HG03439 (cell line): ENCODE data around the gene KRTAP19-2.
"Not testable (repeated sequence)": the region's sequence is repeated elsewhere in the genome, so short reads cannot be mapped to it uniquely, and the experiment has no call there.

Experiments
- ATAC-seq: cut with Tn5 transposase; IDR thresholded peaks from one replicate; pipeline ENCODE4 v1.9.1; 2021; ENCODE audit warnings: mild to moderate bottlenecking, moderate library complexity; ENCODE audit not compliant: unreplicated experiment

KRTAP19-2 gene, protein sequence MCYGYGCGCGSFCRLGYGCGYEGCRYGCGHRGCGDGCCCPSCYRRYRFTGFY

DNA sequence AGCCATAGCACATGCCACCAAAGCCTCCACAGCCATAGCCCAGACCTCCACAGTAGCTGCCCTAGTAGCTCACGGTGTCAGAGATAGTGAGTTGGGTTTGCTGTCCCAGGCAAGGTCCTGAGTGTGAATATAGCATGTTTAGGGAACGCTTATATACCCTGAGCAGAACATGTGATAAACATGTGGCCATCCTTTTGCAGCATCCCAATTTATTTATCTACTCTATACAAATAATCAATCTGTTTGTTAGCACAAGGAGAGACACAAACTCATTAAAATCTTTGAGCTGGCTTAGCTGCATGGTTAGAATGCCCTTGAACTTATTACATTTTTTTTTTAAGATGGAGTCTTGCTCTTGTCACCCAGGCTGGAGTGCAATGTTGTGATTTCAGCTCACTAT is at the start of gene KRTAP19-2:
TSS of gene KRTAP19-2 (minus strand) at position 101 of the 400 bp plus-strand sequence. CDS start at position 13, 88 bp downstream.
- ATAC-seq: no peak

DNA sequence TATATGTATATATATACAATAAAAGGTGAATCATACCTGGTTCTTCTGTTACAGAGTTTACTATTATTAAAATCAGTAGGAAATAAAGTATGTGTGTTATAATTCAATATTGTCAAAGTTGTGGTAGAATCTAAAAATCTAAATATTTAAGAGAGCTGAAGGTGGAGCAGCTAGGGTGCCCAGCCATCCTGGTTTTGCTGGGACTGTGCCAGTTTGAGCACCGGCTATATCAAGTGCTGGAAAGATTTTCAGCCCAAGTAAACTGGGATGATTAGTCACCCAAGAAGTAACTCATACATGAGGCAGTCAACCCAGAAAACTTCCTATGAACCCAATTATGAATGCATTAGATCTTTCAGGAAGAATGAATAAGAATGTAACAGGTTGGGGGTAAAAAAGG is 31.6 kb upstream of the KRTAP19-2 start:
- ATAC-seq: no peak

DNA sequence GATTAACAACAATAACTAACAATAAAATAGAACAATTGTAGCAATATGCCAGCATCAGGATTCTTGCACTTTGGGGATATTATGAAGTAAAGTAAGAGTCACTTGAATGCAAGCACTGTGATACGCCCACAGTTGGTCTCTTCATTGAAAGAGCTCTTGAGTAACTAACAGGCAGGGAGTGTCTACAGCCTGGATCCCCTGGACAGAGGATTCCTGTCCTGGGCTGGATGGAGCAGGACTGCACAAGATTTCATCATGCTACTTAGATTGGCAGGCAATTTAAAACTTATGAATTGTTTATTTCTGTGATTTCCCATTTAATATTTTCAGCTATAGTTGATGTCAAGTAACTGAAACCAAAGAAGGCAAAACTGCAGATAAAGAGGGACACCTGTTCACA is 28.4 kb upstream of the KRTAP19-2 start:
- no peak for ATAC-seq

DNA sequence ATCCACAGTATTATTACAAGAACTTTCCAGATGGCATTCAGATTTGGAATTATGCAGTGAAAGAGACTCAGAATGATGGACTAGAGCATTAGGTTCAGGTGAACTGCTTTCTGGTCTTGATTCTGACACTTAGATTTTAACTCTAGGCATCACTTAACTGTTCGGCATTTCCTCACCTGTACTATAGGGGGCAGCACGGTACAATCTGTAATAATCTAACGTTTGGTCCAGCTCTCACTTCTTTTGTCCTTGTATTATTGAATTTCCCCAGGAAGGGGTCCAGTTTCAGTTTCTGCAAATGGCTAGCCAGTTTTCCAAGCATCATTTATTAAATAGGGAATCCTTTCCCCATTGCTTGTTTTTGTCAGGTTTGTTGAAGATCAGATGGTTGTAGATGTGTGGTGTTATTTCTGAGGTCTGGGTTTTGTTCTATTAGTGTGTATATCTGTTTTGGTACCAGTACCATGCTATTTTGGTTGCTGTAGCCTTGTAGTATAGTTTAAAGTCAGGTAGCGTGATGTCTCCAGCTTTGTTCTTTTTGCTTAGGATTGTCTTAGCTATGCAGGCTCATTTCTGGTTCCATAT is 18.5 kb upstream of the KRTAP19-2 start:
- ATAC-seq: not testable (repeated sequence)

DNA sequence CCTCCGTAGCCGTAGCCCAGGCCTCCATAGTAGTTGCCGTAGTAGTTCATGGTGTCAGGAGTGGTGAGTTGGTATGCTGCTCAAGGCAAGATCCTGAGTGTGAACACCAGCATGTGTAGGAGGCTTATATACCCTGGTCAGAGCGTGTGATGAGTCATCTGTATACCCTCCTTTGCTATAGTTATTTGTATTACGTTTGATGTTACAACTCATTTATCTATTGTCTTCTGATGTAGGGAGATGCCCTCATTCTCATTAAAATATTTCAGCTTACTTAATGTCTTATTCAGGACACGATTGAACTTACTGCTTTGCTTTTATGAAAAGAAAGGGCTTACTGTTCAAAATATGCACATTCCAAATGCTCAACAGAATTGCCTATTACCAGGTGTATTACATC is 14.8 kb upstream of the KRTAP19-2 start, which contains the start of gene KRTAP19-5:
TSS of gene KRTAP19-5 (minus strand) at position 101 of the 400 bp plus-strand sequence. CDS start at position 50, 51 bp downstream.
- no peak for ATAC-seq

DNA sequence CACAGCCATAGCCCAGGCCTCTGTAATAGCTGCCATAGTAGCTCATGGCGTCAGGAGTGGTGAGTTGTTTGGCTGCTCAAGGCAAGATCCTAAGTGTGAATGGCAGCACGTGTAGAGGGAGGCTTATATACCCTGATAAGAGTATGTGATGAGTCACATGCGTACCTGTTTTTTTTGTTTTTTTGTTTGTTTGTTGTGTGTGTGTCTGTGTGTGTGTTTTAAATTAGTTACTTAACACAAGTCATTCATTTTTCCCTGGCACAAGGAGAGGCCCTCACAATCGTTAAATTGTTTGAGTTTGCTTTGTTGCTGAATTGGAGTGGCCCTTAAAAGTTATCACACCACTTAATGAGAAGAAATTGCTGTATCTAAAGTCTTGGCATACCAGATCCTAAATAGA is 9.8 kb upstream of the KRTAP19-2 start, which contains the start of gene KRTAP19-4:
TSS of gene KRTAP19-4 (minus strand) at position 101 of the 400 bp plus-strand sequence. CDS start at position 46, 55 bp downstream.
- no peak for ATAC-seq

DNA sequence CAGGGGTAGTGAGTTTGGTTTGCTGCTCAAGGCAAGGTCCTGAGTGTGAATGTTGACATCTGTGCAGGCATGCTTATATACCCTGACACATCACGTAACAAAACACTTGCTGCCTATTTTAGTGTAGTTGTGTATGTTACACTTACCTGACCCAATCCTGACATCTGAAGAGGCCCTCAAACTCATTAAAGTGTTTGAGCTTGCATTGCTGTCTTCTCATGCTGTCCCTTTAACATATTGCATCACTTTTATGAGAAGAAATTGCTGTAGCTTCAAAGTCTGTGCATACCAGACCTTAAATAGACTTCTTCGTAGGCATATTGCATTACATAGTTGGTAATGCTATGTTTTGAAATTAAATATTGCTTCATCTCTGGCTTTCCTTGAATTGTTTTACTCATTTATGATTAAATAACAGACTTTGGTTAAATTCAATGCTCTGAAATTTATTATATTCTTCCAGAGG is 4.8 kb upstream of the KRTAP19-2 start, which contains the start of gene KRTAP19-3:
TSS of gene KRTAP19-3 (minus strand) at position 51 of the 466 bp plus-strand sequence. CDS start 56 bp downstream, outside the sequence.
- ATAC-seq: no peak

DNA sequence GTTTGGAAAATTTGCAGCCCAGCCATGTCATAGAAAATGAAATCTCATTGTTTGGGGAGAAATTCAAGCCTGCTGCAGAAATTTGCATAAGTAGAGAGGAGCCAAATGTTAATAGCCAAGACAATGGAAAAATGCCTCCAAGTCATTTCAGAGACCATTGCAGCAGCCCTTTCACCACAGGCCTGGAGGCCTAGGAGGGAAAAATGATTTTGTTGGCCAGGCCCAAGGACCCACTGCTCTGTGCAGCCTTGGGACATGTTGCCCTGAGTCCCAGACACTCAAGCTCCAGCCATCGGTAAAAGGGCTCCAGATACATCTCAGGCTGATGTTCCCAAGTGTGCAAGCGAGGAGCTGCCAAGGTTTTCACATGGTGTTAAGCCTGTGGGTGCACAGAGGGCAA is 1.1 kb downstream of the KRTAP19-2 start:
- ATAC-seq: no peak

DNA sequence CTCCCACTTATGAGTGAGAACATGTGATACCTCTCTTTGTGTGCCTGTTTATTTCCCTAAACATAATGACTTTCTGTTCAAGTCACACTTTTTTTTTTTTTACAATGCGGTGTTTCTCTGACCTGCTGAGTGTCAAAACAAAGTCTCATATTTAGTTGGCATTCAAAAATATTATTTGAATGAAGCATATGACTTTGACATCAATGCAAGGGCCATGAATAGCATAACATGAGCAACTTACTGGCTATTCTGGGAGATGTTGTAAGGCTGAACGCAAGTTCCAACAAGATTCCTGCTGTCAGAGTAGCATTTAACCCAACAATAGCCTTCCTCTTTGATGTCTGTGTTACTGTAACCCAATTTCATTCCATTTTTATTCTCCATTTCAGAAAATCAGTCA is 5.1 kb downstream of the KRTAP19-2 start:
- no peak for ATAC-seq

DNA sequence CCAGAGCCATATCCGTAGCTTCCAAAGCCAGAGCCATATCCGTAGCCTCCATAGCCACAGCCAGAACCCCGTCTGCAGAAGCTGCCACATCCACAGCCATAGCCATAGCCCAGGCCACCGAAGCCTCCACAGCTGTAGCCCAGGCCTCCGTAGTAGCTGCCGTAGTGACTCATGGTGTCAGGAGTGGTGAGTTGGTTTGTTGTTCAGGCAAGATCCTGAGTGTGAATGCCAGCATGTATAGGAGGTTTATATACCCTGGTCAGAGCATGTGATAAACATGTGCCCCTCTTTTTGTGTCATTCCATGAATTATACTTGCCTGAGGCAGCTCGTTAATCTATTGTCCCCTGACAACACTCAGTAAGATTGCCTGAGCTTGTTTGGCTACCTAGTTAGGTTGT is 7.1 kb downstream of the KRTAP19-2 start, which contains the start of gene KRTAP19-1:
TSS of gene KRTAP19-1 (minus strand) at position 223 of the 400 bp plus-strand sequence. CDS start at position 173, 50 bp downstream.
- no peak for ATAC-seq

DNA sequence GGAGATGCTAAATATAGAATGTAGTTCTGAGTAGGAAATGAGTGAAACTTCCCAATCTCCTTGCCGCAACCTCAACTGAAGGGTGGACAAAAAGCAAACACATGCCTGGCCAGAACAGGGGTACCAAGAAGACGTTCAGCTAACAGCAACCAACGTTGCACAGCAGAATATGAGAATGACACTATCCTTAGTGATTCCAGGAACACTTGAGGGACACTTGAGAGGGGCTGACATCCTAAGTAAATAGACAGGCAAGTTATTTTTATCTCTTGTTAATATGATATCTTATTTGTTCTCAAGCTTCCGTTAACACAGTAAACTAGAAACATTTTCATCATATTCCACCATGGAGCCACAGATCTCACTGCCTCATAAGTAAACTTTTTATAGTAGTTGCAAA is 8.0 kb downstream of the KRTAP19-2 start:
- ATAC-seq: no peak

DNA sequence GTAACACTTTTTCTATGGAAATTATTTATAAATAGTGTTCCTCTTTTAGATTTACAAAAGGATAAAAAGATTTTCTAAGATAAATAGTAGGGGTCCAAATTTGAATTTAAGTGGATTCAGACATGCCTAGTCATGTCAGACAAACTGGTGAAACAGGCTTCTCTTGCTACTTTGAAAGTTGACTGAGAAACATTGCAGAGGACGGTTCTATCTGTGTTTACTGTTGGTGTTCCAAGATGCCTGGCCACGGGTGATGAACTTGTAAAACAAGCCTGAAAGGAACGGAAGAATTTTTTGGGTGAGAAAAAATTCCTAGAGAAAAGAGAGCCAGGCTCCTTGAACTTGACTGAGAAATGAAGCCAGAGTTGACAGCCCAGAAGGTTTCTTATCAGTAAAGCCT is 9.2 kb downstream of the KRTAP19-2 start:
- ATAC-seq: no peak

DNA sequence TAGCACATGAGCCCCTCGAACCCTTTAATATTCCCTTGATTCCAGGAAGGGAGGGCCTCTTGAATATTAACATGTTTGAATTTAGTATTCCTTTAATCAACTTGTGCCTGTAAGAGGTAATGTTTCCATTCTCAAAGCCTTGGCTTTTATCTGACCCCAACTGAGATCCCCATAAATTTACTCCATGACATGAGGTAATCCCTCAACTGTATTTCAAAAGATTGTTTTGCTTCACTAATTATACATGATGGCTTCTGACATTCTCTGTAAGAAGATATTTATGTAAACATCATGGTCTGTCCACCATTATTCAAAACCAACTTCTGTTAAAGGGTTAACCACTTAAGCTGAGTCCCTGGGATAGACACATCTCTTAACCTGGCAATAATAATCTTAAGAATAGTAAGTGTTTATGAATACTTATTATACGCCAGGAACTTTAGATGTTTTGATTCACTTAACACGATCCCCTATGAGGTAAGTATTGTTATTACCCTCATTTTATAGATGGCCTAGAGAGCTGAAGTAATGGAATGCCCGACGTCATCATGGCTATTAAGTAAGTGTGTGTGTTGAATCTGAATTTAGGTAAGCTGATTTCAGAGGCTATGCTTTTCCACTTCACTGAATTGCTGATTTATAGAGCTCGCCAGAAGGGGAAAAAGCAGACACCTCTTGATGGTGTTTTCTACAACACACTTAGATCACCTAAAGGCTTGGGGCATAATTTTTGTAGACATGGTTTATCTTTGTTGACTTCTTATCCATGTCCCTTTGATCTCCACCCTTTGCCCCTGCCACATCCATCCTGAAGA is 18.1 kb downstream of the KRTAP19-2 start:
- no peak for ATAC-seq

DNA sequence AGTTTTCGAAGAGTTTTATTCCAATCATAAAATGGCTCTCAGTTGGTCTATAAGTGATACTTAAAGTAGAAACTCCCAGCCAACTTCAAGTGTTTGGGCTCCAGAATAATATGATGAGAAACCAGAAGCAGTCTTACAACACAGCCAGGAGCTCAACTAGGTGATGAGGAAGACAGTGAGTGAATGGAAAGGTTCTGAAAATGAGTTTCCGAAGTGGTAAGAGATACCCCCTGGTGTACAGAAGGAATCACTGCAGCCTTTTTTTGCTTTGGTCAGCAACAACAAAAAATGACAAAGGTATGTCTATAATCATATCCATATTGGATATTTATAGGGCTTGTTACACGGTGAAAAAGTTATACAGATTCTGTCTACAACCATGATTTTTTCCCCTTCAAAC is 23.5 kb downstream of the KRTAP19-2 start:
- ATAC-seq: no peak

DNA sequence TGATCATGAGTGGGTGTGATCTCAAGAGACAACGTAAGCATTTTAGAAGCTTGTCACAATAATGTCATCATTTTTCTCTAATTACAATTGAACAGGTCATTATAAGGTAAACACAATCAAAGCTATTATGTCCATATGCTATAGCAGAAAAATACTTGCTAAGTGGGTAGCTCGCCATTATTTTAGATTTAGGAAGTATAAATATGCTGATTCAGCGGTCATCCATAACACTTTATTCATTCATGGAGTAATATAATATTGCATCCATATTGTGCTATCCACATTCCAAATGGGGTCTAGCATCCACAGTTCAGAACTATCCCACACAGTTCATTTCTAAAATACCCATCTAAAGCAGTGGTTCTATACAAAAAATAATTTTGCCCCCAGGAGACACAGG is 38.7 kb downstream of the KRTAP19-2 start:
- ATAC-seq: no peak

DNA sequence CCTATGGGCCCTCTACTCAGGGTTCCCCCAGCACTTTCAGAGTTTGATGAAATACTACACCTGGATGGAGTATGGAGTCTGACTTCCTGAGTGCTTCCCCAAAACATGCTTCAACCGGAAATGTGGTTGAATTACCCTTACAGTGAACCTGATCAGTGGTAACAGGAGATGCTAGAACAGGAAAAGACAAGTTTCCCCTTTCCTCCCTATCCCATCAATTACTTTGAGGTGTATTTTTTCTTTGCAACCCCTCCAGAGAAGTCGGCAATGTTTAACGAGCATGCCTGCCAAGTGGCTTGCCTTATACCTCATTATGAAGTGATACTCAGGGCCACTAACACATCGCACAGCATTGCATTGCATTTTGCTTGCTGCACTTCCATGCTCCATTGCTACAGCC is 40.2 kb downstream of the KRTAP19-2 start:
- ATAC-seq: no peak

DNA sequence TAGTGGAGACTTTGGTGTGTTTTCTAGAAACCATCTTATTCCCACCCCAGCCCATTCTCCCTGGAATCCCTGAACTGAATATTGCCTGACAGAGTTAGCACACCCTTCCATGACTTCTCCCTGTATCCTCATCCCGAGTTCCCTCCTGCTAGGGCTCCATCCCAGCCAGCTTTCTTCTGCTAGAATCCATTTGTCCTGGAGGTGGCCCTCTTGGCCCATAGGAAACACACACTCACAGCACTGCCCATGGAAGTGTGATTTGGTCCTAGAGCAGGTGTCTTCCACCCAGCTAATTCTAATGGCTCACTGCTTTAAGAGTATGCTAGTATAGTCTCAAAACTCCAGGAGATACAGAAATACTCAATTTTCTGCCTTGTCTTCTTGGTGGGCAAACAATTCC is 43.0 kb downstream of the KRTAP19-2 start:
- ATAC-seq: no peak

DNA sequence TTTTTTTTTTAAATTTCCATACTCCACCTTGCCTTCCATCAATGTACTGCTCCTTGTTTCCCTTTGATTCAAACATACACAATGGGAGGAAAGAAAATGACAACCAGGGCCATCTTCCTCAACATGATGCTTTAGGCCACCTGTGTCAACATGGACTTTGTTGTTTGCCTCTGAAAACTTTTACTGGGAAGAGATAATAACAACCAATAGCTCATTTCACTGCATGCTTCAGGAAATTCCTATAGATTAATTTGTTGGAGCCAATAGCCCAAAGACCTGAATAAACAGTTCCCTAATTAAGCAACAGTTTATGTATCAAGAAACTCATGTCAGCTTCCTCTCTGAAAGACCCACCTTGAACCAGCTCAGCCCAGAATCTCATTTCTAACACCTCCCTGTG is 44.0 kb downstream of the KRTAP19-2 start:
- ATAC-seq: no peak

DNA sequence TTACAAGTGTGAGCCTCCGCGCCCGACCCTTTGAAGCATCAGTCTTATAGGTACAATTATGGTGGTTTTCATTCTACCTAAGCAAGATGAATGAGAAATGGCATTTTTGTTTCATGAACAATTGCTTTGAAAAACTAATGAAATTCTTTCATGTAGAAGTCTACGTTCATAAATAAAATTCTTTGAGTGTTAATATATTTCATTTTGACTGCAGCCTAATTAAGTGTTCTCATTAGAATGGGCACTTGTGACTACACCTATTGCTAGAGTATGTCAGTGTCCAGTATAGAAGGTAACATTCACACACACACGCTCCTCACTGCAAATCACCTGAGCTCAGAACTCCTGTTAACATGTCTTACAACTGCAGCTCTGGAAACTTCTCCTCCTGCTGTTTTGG is 47.3 kb downstream of the KRTAP19-2 start, which contains the start of gene KRTAP15-1:
TSS of gene KRTAP15-1 (plus strand) at position 301 of the 400 bp plus-strand sequence. CDS start at position 354, 53 bp downstream.
- no peak for ATAC-seq
